Measurements from ENCODE around the gene CA11. TPM values are rescaled to one million over a fixed set of nuclear protein-coding genes. Genes with fewer than 3 reads are reported as not detected.
A peak's percentile ranks its signal among the peaks of the same experiment; 100 is the strongest.

The CA11 gene
- total and polyA plus RNA-seq, 2 experiments from 2014 or later: 8.8 to 29.7 TPM

GRCh38 chr19:48646722-48647216, 782 bp upstream of the CA11 start:
- H3K4me3 ChIP-seq: peak overlapping the region; percentile 75; the same call in 1 of the 2 replicates
- no peaks in the 10 kb centered on the region for H3K9me2 ChIP-seq (ENCODE audit: insufficient read depth)
- peak overlapping the region; percentile 64 for H3K4me2 ChIP-seq
- 0 out of 2 replicates have a peak, but pooled peaks cover 13% of the 10 kb centered on the region for H3F3A ChIP-seq (replicated peaks; ENCODE audit: low read depth)
- peaks cover 11% of the 10 kb centered on the region for H3K36me3 Mint-ChIP-seq (ENCODE audit: low read depth)
- H3K27me3 Mint-ChIP-seq (ENCODE audit: insufficient read depth, low read depth, poor library complexity): peaks cover 16% of the 10 kb centered on the region
- peaks cover 3% of the 10 kb centered on the region; the same call in 1 of the 3 replicates for H3K9me3 Mint-ChIP-seq
- H3K27ac ChIP-seq (ENCODE audit: low read depth): no peak overlapping the region
- peak overlapping the region; percentile 63 for H3K4me3 Mint-ChIP-seq
- peak; percentile 99 for DNase-seq (ENCODE audit: low spot score)
- H4K20me1 ChIP-seq (replicated peaks; ENCODE audit: insufficient read depth): no peaks in the 10 kb centered on the region
- H2AFZ ChIP-seq: no peak overlapping the region
- TF ChIP-seq NANOG (IDR thresholded peaks at IDR 0.05; ENCODE audit: borderline replicate concordance): no peak
- TF ChIP-seq EZH2phosphoT487 (IDR thresholded peaks at IDR 0.05; ENCODE audit: unreplicated experiment): no peak
- peak; percentile 63 for TF ChIP-seq CREB1 (CRISPR knock-in tag; IDR thresholded peaks at IDR 0.05; ENCODE audit: low read depth)
- no peak overlapping the region for H3K27ac Mint-ChIP-seq
- no peaks in the 10 kb centered on the region for H3K27me3 ChIP-seq (ENCODE audit: insufficient read depth)
- H3K79me2 ChIP-seq (replicated peaks; ENCODE audit: insufficient read depth): no peaks in the 10 kb centered on the region
- peaks cover 5% of the 10 kb centered on the region; the same call in 1 of the 2 replicates for H3K4me1 ChIP-seq (ENCODE audit: insufficient read depth)
- peaks cover 10% of the 10 kb centered on the region for H3K4me1 Mint-ChIP-seq
- ATAC-seq: no peak
- H3K36me3 ChIP-seq (ENCODE audit: insufficient read depth): no peaks in the 10 kb centered on the region

- H2AFZ ChIP-seq: peak overlapping the region; percentile 92
- Mint-ChIP-seq H3K9me3 (no peaks in the 10 kb centered on the region), H3K27ac (peak overlapping the region; percentile 90), H3K4me1 (peaks cover 10% of the 10 kb centered on the region), H3K27me3 (ENCODE audit: insufficient read depth, low read depth, poor library complexity) (peaks cover 16% of the 10 kb centered on the region), H3K4me3 (peak overlapping the region; percentile 91), H3K36me3 (ENCODE audit: low read depth) (peaks cover 19% of the 10 kb centered on the region)
- DNase-seq (ENCODE audit: low spot score) (peak; percentile 68), ATAC-seq (peak; percentile 12)
- 0 out of 2 replicates have a peak, but pooled peaks cover 7% of the 10 kb centered on the region for H3K27me3 ChIP-seq (ENCODE audit: insufficient read depth)
- no peaks in the 10 kb centered on the region for H4K20me1 ChIP-seq (replicated peaks; ENCODE audit: insufficient read depth)
- peak overlapping the region; percentile 99 for H3K4me2 ChIP-seq
- H3K79me2 ChIP-seq (replicated peaks; ENCODE audit: insufficient read depth): no peaks in the 10 kb centered on the region
- H3K4me3 ChIP-seq: peak overlapping the region; percentile 75
- peaks cover 5% of the 10 kb centered on the region; the same call in 1 of the 2 replicates for H3K4me1 ChIP-seq (ENCODE audit: insufficient read depth)
- 0 out of 2 replicates have a peak, but pooled peaks cover 13% of the 10 kb centered on the region for H3F3A ChIP-seq (replicated peaks; ENCODE audit: low read depth)
- H3K27ac ChIP-seq (ENCODE audit: low read depth): peak overlapping the region; percentile 91
- no peaks in the 10 kb centered on the region for H3K9me2 ChIP-seq (ENCODE audit: insufficient read depth)
- no peaks in the 10 kb centered on the region for H3K36me3 ChIP-seq (ENCODE audit: insufficient read depth)
- no peak for TF ChIP-seq ETS1 (IDR thresholded peaks at IDR 0.05)
- TF ChIP-seq CTCF (conservative IDR thresholded peaks at IDR 0.05; ENCODE audit: low read depth in 2 of 2): no peak
- no peak for TF ChIP-seq CREB1 (CRISPR knock-in tag; IDR thresholded peaks at IDR 0.05; ENCODE audit: low read depth)
- TF ChIP-seq STAT1 (IDR thresholded peaks at IDR 0.05; ENCODE audit: unreplicated experiment): no peak
- TF ChIP-seq ZNF331 (CRISPR knock-in tag; IDR thresholded peaks at IDR 0.05; ENCODE audit: low read depth): no peak
- no peak for TF ChIP-seq ZNF114 (CRISPR knock-in tag; IDR thresholded peaks at IDR 0.05)
- TF ChIP-seq EZH2phosphoT487 (IDR thresholded peaks at IDR 0.05; ENCODE audit: unreplicated experiment): no peak
- TF ChIP-seq NANOG (IDR thresholded peaks at IDR 0.05; ENCODE audit: borderline replicate concordance): no peak
- no peak for TF ChIP-seq REST (IDR thresholded peaks at IDR 0.05; ENCODE audit: unreplicated experiment)
- no peak for TF ChIP-seq POLR2AphosphoS5 (IDR thresholded peaks at IDR 0.05; ENCODE audit: low read depth)
- no peak for TF ChIP-seq EZH2 (IDR thresholded peaks at IDR 0.05; ENCODE audit: low read depth, unreplicated experiment)
Measured at GRCh38 chr19:48645620-48646000, 377 bp downstream of the CA11 start.

Measured in GM23338 (cell line).